Upper lobe of left lung (tissue), 4 donors: ENCODE measurements around the gene TBX21.

Experiments
- CTCF ChIP-seq, 6 experiments: fragments of 450-650 bp in 4 of 6; fragments of 200-600 bp in 2 of 6; sonication (generic) in 2 of 6; IDR thresholded peaks; one replicate each; pipeline ENCODE4 v1.5.1; 2016 to 2019; ENCODE audit warnings: antibody characterized with exemption in 6 of 6
- EP300 ChIP-seq, 4 donors: sonication (generic); formaldehyde crosslinking; IDR thresholded peaks; one replicate each; pipeline ENCODE4 v1.5.1; 2017; ENCODE audit warnings: antibody characterized with exemption in 4 of 4, control low read depth in 2 of 4
- POLR2A ChIP-seq, 4 donors: fragments of 450-650 bp; IDR thresholded peaks; one replicate each; pipeline ENCODE4 v1.5.1; 2016 to 2017; ENCODE audit warnings: antibody characterized with exemption in 4 of 4, mild to moderate bottlenecking in 2 of 4
- POLR2AphosphoS5 ChIP-seq, 2 donors: sonication (generic); formaldehyde crosslinking; IDR thresholded peaks; one replicate each; pipeline ENCODE4 v1.5.1; 2017; ENCODE audit warnings: antibody characterized with exemption in 2 of 2

- TF ChIP-seq CTCF (IDR thresholded peaks at IDR 0.05) (no peak), POLR2A (IDR thresholded peaks at IDR 0.05) (no peak), POLR2AphosphoS5 (IDR thresholded peaks at IDR 0.05) (no peak), EP300 (IDR thresholded peaks at IDR 0.05) (no peak)
Measured at GRCh38 chr17:47727704-47728036, 5.4 kb upstream of the TBX21 start.
